Measurements from ENCODE around the gene SLC7A11.
A peak's percentile ranks its signal among the peaks of the same experiment; 100 is the strongest.

Gene SLC7A11

GRCh38 chr4:138189206-138189605 lies 52.9 kb downstream of the SLC7A11 start:
- H3K4me3 ChIP-seq (ENCODE audit: low read length) = no peak overlapping the region
- TF ChIP-seq, protein P1, sequence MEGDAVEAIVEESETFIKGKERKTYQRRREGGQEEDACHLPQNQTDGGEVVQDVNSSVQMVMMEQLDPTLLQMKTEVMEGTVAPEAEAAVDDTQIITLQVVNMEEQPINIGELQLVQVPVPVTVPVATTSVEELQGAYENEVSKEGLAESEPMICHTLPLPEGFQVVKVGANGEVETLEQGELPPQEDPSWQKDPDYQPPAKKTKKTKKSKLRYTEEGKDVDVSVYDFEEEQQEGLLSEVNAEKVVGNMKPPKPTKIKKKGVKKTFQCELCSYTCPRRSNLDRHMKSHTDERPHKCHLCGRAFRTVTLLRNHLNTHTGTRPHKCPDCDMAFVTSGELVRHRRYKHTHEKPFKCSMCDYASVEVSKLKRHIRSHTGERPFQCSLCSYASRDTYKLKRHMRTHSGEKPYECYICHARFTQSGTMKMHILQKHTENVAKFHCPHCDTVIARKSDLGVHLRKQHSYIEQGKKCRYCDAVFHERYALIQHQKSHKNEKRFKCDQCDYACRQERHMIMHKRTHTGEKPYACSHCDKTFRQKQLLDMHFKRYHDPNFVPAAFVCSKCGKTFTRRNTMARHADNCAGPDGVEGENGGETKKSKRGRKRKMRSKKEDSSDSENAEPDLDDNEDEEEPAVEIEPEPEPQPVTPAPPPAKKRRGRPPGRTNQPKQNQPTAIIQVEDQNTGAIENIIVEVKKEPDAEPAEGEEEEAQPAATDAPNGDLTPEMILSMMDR (IDR thresholded peaks at IDR 0.05; ENCODE audit: insufficient read depth, low read depth, low read length, missing control alignments) = no peak
- no peak for DNase-seq (ENCODE audit: low read depth)

- TF ChIP-seq, protein P1 (IDR thresholded peaks at IDR 0.05; ENCODE audit: insufficient read depth, low read depth, low read length, missing control alignments) = no peak
- peak; percentile 72 for DNase-seq (ENCODE audit: low read depth)
- no peak overlapping the region for H3K4me3 ChIP-seq (ENCODE audit: low read length)
Measured at GRCh38 chr4:138188406-138189084, 53.6 kb downstream of the SLC7A11 start.

DNA sequence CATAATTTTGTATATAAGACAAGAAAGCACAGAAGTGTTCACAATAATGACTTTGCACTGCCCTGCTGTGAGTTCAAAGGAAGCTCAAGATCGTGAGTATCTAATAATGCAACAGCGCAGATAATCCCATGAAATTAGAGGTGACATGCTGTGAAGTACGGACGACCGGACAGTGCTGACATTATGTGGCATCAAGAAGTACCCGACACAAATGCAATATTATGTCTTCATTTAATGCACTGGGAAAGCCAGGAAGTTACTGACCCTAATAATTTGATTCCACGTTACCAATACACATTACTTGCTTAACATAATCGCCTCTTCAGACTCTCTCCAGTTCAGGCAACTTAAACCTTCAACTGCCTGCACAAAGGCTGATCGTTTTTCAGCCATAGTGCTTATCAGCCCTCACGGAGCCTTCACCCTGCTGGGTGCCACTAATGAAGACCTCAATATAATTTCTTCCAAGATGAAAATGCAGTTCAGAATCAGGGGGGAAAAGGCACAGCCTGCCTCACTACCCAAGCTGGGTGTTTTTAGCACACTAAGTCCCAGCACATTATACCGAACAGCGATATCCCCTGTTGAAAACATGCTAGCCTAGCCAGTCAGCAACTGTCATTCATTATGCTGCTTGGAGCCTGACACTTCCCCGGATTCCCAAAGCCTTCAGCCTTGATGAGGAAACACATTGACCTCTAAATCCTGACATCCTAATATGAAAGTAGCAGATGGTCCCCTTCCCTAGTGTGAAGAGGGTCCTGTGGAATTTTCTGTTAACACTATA lies 56.1 kb downstream of the SLC7A11 start:
- H3K4me3 ChIP-seq (ENCODE audit: low read length) = no peak overlapping the region
- TF ChIP-seq, protein P1 (IDR thresholded peaks at IDR 0.05; ENCODE audit: insufficient read depth, low read depth, low read length, missing control alignments) = no peak
- DNase-seq (ENCODE audit: low read depth) = no peak

DNA sequence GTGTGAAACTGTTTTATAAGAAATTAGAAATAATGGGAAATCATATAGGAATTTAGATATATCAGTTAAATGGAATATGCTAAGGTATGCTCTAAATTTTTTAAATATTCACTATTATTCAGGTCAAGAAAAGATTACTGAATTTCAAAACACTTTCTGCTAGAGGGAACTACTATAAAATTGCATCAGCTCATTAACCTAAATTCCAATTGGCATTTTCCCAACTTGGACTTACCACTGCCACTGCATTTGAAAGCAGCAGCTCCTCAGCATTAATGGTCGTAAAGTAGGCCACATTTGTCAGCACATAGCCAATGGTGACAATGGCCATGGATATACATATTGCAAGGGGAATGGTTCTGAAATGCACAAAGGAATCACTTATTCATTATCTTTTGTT lies 57.3 kb downstream of the SLC7A11 start:
- TF ChIP-seq, protein P1 (IDR thresholded peaks at IDR 0.05; ENCODE audit: insufficient read depth, low read depth, low read length, missing control alignments) = no peak
- no peak for DNase-seq (ENCODE audit: low read depth)
- no peak overlapping the region for H3K4me3 ChIP-seq (ENCODE audit: low read length)

DNA sequence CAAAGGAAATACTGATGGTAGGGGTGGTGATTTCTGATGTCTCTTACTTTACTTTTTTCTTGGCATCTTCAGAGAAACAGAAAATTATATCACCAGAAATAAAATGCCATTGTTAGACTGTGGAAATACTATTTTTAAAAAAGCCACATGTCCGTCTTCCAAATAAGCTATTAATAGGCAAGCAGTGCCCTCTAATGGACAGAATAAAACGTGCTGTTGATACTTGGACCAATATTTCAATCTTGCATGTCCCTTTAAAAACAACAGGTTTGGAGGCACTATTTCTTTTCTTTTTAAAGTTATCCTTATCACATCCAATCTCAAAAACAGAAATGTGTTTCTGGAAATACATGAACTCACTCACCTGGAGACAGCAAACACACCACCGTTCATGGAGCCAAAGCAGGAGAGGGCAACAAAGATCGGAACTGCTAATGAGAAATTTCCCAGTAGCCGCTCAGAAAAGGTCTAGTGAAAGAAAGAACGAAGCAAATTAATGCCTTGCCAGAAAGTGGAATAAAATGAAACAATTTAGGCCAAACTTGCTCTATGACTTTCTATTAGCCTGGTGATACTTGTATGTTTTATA lies 59.2 kb downstream of the SLC7A11 start:
- H3K4me3 ChIP-seq (ENCODE audit: low read length) = no peak overlapping the region
- TF ChIP-seq, protein P1 (IDR thresholded peaks at IDR 0.05; ENCODE audit: insufficient read depth, low read depth, low read length, missing control alignments) = peak; percentile 61
- DNase-seq (ENCODE audit: low read depth) = peak; percentile 73

DNA sequence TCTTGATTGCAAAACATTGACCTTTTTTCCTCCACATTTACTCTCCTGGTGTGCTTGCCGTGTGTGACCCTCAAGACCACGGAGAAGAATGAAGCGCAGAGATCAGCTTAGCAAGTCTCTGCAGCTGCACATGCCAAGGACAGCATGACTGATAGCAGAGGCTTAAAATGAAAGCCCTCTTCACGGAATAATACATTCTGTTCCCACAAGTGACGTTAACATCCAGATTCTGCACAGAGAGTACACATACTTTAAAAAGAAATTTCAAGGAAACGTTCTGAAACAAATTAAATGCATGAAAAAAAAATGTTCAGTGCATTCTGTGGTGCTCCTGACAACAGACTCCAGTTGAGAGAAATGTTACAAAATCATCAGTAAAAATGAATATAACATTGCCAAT lies 60.9 kb downstream of the SLC7A11 start:
- H3K4me3 ChIP-seq (ENCODE audit: low read length) = no peak overlapping the region
- TF ChIP-seq, protein P1 (IDR thresholded peaks at IDR 0.05; ENCODE audit: insufficient read depth, low read depth, low read length, missing control alignments) = no peak
- DNase-seq (ENCODE audit: low read depth) = no peak

Data from epithelial cell of esophagus (primary cell).